Body of pancreas (tissue), 4 donors: Measurements from ENCODE around the gene RNF138. TPM values are rescaled to one million over a fixed set of nuclear protein-coding genes. Genes with fewer than 3 reads are reported as not detected.

ENCODE experiments used
- ATAC-seq: fragments of 150-250 bp; one replicate; pipeline ENCODE4 v1.9.1; 2016
- DNase-seq, 4 donors: peaks; one replicate each; pipeline ENCODE4 v3.0.0-alpha.2; 2019
- H3K27ac ChIP-seq, 4 donors: fragments of 200-600 bp; sonication (generic); 1 replicate in 3 of 4; 2 replicates in 1 of 4; pipeline versions ENCODE4 v1.5.1 to v1.6.1; 2016 to 2019; ENCODE audit warnings: mild to moderate bottlenecking in 1 of 4, mixed read lengths in 1 of 4, moderate library complexity in 1 of 4
- H3K27me3 ChIP-seq, 2 donors: fragments of 200-600 bp; sonication (generic); one replicate each; pipeline ENCODE4 v1.6.0; 2016; ENCODE audit warnings: mild to moderate bottlenecking in 1 of 2
- H3K36me3 ChIP-seq, 2 donors: fragments of 200-600 bp; sonication (generic); replicated peaks in 1 of 2; 2 replicates each; pipeline ENCODE4 v1.5.1; 2016; ENCODE audit warnings: low read depth in 2 of 2; ENCODE audit not compliant: insufficient read depth in 1 of 2
- H3K4me1 ChIP-seq: fragments of 200-600 bp; sonication (generic); one replicate; pipeline ENCODE4 v1.6.0; 2016
- H3K4me3 ChIP-seq, 2 donors: fragments of 200-600 bp; sonication (generic); 1 replicate in 1 of 2; 2 replicates in 1 of 2; pipeline ENCODE4 v1.5.1; 2016 to 2019
- H3K9me3 ChIP-seq, 3 donors: fragments of 200-600 bp; sonication (generic); 1 replicate in 2 of 3; 2 replicates in 1 of 3; pipeline ENCODE4 v1.5.1; 2016
- CTCF ChIP-seq, 7 experiments: fragments of 450-650 bp in 4 of 7; fragments of 200-600 bp in 3 of 7; sonication (generic) in 3 of 7; IDR thresholded peaks; one replicate each; pipeline ENCODE4 v1.5.1; 2016 to 2019; ENCODE audit warnings: antibody characterized with exemption in 7 of 7
- POLR2A ChIP-seq, 3 donors: fragments of 450-650 bp; IDR thresholded peaks; one replicate each; pipeline ENCODE4 v1.6.1; 2016; ENCODE audit warnings: antibody characterized with exemption in 3 of 3, mild to moderate bottlenecking in 2 of 3
- WGBS, 2 donors: methylation state at CpG; one replicate each; pipeline ENCODE4 v1.1.5; 2017; 5-methylcytosine and 5-hydroxymethylcytosine counted together
- intact Hi-C: fragments of 100-400 bp; cut with DNase I; formaldehyde crosslinking; loops from one replicate; pipeline ENCODE4 v1.15.1; 2023
- total RNA-seq, 2 donors: library from RNA; depleted of rRNA; stranded (reverse); fragments of >200 nt; gene quantifications; one replicate each; pipeline ENCODE4 v1.1.0, GENCODE V29; 2016

The RNF138 gene
- total RNA-seq, 2 donors from 2014 or later = 5.3 to 10.4 TPM

DNA sequence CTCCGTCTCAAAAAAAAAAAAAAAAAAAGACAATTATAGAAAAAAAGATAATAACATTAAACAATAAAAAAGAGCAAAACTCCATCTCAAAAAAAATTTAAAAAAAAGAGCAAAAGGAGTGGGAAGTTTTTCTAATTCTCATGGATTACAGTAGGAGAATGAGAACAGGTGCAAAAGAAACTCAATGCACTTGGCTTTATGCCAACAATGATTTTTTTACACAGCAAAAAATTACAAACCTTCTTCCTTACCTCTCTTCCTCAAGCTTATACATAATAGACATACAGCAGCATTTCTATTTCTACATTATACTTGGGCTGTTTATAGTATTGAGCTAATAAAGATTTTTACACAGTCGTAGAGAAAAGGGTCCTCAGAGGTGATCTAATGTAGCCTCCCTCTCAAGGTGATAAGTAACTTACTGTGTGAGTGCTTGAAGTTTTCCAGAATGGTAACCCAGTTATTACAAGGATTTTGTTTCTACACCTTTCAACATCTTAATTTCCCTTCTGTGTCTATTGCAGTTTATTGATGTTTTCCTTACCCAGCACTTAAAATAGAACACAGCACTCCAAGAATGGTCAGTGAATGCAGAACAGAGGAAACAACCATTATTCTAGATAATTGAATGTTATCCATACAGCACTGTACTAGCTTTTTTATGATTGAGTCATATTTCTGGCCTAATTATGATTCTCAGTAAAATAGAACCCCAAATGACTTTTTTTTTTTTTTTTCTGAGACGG is 34.9 kb upstream of the RNF138 start:
- Histone ChIP-seq H3K9me3 (no peaks in the 10 kb centered on the region), H3K4me1 (no peaks in the 10 kb centered on the region), H3K4me3 (no peak overlapping the region), H3K27me3 (no peaks in the 10 kb centered on the region), H3K36me3 (no peaks in the 10 kb centered on the region), H3K27ac (no peak overlapping the region)
- no peak for DNase-seq
- WGBS, 2 donors = 77 to 79% methylated on average over 3 of the region's 3 CpGs
- ATAC-seq = no peak
- intact Hi-C loops = no loop called here
- no peak for TF ChIP-seq CTCF (IDR thresholded peaks at IDR 0.05)
- no peak for TF ChIP-seq POLR2A (IDR thresholded peaks at IDR 0.05)

DNA sequence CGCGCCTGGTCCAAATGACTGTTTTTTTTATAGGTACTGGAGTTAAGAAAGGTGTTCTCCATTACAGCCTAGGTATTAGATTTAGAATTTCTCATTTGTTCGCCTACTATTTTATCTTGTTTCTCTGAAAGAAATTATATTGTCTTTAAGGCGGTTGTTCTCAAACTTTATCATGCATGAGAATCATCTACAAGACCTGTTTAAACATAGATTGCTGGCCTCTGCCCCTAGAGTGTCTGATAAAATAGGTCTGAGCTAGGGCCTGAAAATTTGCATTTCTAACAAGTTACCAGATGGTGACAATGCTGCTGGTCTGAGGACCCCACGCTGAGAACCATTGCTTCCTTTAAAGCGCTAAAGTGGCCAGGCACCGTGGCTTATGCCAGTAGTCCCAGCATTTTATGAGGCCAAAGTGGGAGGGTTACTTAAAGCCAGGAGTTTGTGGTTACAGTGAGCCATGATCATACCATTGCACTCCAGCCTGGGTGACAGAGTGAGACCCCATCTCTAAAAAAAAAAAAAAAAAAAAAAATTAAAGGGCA is 34.0 kb upstream of the RNF138 start:
- Histone ChIP-seq H3K27ac (no peak overlapping the region), H3K4me1 (no peaks in the 10 kb centered on the region), H3K9me3 (no peaks in the 10 kb centered on the region), H3K4me3 (no peak overlapping the region), H3K27me3 (no peaks in the 10 kb centered on the region), H3K36me3 (no peaks in the 10 kb centered on the region)
- DNase-seq (no peak), ATAC-seq (no peak)
- WGBS, 2 donors = 81 to 91% methylated on average over 7 of the region's 7 CpGs
- intact Hi-C loops = no loop called here
- TF ChIP-seq CTCF (IDR thresholded peaks at IDR 0.05) = no peak
- no peak for TF ChIP-seq POLR2A (IDR thresholded peaks at IDR 0.05)

- Histone ChIP-seq H3K4me1 (no peaks in the 10 kb centered on the region), H3K27me3 (no peaks in the 10 kb centered on the region), H3K27ac (no peak overlapping the region), H3K4me3 (no peak overlapping the region), H3K9me3 (no peaks in the 10 kb centered on the region), H3K36me3 (no peaks in the 10 kb centered on the region)
- DNase-seq (no peak), ATAC-seq (no peak)
- WGBS, 2 donors = 87 to 97% methylated on average over 2 of the region's 2 CpGs
- TF ChIP-seq POLR2A (IDR thresholded peaks at IDR 0.05) (no peak), CTCF (IDR thresholded peaks at IDR 0.05) (no peak)
- intact Hi-C loops = no loop called here
Observed at GRCh38 chr18:32060026-32060425, 31.6 kb upstream of the RNF138 start.

GRCh38 chr18:32067375-32068167 is 24.1 kb upstream of the RNF138 start:
- Histone ChIP-seq H3K9me3 (no peaks in the 10 kb centered on the region), H3K27ac (no peak overlapping the region), H3K36me3 (no peaks in the 10 kb centered on the region), H3K27me3 (no peaks in the 10 kb centered on the region), H3K4me3 (no peak overlapping the region), H3K4me1 (no peaks in the 10 kb centered on the region)
- intact Hi-C loops = no loop called here
- no peak for ATAC-seq
- DNase-seq = no peak
- WGBS, 2 donors = 87 to 93% methylated on average over 3 of the region's 3 CpGs
- no peak for TF ChIP-seq CTCF (IDR thresholded peaks at IDR 0.05)
- no peak for TF ChIP-seq POLR2A (IDR thresholded peaks at IDR 0.05)
